GM12878 (cell line): ENCODE data around the gene SLC24A3. TPM values are rescaled to one million over a fixed set of nuclear protein-coding genes. Genes with fewer than 3 reads are reported as not detected.

Experiments used
- ATAC-seq: fragments of 200-7000 bp; cut with Tn5 transposase; 3 replicates; pipeline ENCODE4 v1.9.1; 2020; ENCODE audit warnings: mild to moderate bottlenecking, moderate library complexity
- BruUV-seq: library from RNA; stranded (reverse); fragments of 400-500 nt; replicated peaks from 2 replicates; lab custom pipeline; 2021; lab: Mats Ljungman, UMichigan
- CTCF ChIA-PET: fragments of 300-600 bp; sonication (Branson Sonifier 250); formaldehyde crosslinking; extraction: SDS; loops from one replicate; lab custom pipeline; 2021; ENCODE audit warnings: inconsistent platforms; lab: Yijun Ruan, JAX
- POLR2A ChIA-PET: fragments of 350-600 bp; formaldehyde crosslinking; extraction: SDS; loops from one replicate; lab custom pipeline; 2021; ENCODE audit warnings: inconsistent platforms; lab: Charles Lee
- RAD21 ChIA-PET: fragments of 300-600 bp; sonication (Branson Sonifier 250); formaldehyde crosslinking; loops from one replicate; lab custom pipeline; 2023; ENCODE audit warnings: antibody characterized with exemption; ENCODE audit not compliant: unreplicated experiment; lab: Charles Lee
- SMC1A ChIA-PET: fragments of 300-600 bp; sonication (Branson Sonifier 250); formaldehyde crosslinking; loops from one replicate; lab custom pipeline; 2023; ENCODE audit not compliant: unreplicated experiment, uncharacterized antibody; lab: Charles Lee
- DNase-seq: peaks from one replicate; pipeline ENCODE4 v3.0.0-alpha.2; 2011; ENCODE audit warnings: low read depth, low spot score
- FAIRE-seq: peaks from 3 replicates; lab custom pipeline; 2011; peaks lifted over from hg19 to GRCh38; lab: Jason Lieb, UNC
- H2AFZ ChIP-seq: 2 replicates; pipeline ENCODE4 v1.6.0; 2011; ENCODE audit warnings: low read depth, low read length, control low read depth; ENCODE audit not compliant: control insufficient read depth
- H3K27ac ChIP-seq: 2 replicates; pipeline ENCODE4 v1.5.1; 2011; ENCODE audit warnings: control low read depth; ENCODE audit not compliant: control insufficient read depth, insufficient read depth
- H3K27me3 ChIP-seq, 2 experiments: replicated peaks in 1 of 2; 2 replicates each; pipeline versions ENCODE4 v1.6.0 to v1.6.1; 2011; ENCODE audit warnings: low read length in 1 of 2; ENCODE audit not compliant: control insufficient read depth in 2 of 2, insufficient read depth in 2 of 2
- H3K36me3 ChIP-seq, 2 experiments: 2 replicates each; pipeline ENCODE4 v1.5.1; 2011; ENCODE audit warnings: low read length in 1 of 2; ENCODE audit not compliant: control insufficient read depth in 2 of 2, insufficient read depth in 2 of 2
- H3K4me1 ChIP-seq: 2 replicates; pipeline ENCODE4 v1.6.1; 2011; ENCODE audit warnings: mild to moderate bottlenecking, low read length, moderate library complexity, mixed read lengths; ENCODE audit not compliant: control insufficient read depth, insufficient read depth
- H3K4me2 ChIP-seq: 2 replicates; pipeline ENCODE4 v1.6.0; 2011; ENCODE audit warnings: control low read depth; ENCODE audit not compliant: control insufficient read depth, insufficient read depth
- H3K4me3 ChIP-seq: fragments of 200-600 bp; sonication (generic); 2 replicates; pipeline ENCODE4 v1.5.1; 2016
- H3K79me2 ChIP-seq: 2 replicates; pipeline ENCODE4 v1.6.0; 2011; ENCODE audit warnings: low read length; ENCODE audit not compliant: control insufficient read depth, insufficient read depth
- H3K9ac ChIP-seq: 2 replicates; pipeline ENCODE4 v1.8.0; 2011; ENCODE audit warnings: low read length, control low read depth, mixed read lengths; ENCODE audit not compliant: control insufficient read depth, insufficient read depth
- H3K9me3 ChIP-seq: replicated peaks from 3 replicates; pipeline ENCODE4 v1.5.1; 2011; ENCODE audit warnings: mild to moderate bottlenecking, low read length; ENCODE audit not compliant: control insufficient read depth, insufficient read depth
- H4K20me1 ChIP-seq: 2 replicates; pipeline ENCODE4 v1.6.0; 2011; ENCODE audit not compliant: control insufficient read depth, insufficient read depth
- ASH2L ChIP-seq: fragments of 300-600, 200-600 bp; sonication (generic); IDR thresholded peaks from 2 replicates; pipeline ENCODE4 v1.6.1; 2017; ENCODE audit warnings: low read depth, mild to moderate bottlenecking, borderline replicate concordance
- ATF2 ChIP-seq: IDR thresholded peaks from 2 replicates; pipeline ENCODE4 v1.6.1; 2012; ENCODE audit warnings: low read length, inconsistent platforms
- ATF3 ChIP-seq: IDR thresholded peaks from 2 replicates; pipeline ENCODE4 v1.6.1; 2011; ENCODE audit warnings: low read depth, mild to moderate bottlenecking, low read length, moderate library complexity, borderline replicate concordance; ENCODE audit errors: extremely low read depth
- BHLHE40 ChIP-seq, 2 experiments: fragments of 450-650 bp in 1 of 2; IDR thresholded peaks; 2 replicates each; pipeline ENCODE4 v1.6.1; 2011 to 2017; ENCODE audit warnings: low read depth in 2 of 2, borderline replicate concordance in 1 of 2, improper control_type of control experiment in 1 of 2, low read length in 1 of 2, mild to moderate bottlenecking in 1 of 2
- CBX5 ChIP-seq: sonication (generic); IDR thresholded peaks from 2 replicates; pipeline ENCODE4 v1.6.1; 2016; ENCODE audit warnings: low read depth, moderate library complexity, mild to moderate bottlenecking, inconsistent platforms
- ELK1 ChIP-seq: IDR thresholded peaks from 2 replicates; pipeline ENCODE4 v1.6.1; 2012; ENCODE audit warnings: low read depth, low read length, improper control_type of control experiment
- ESRRA ChIP-seq: IDR thresholded peaks from 2 replicates; pipeline ENCODE4 v1.6.1; 2012; ENCODE audit warnings: mild to moderate bottlenecking, low read length, improper control_type of control experiment
- MEF2B ChIP-seq: fragments of 450-650 bp; IDR thresholded peaks from 2 replicates; pipeline ENCODE4 v1.6.1; 2018; ENCODE audit warnings: mild to moderate bottlenecking, moderate library complexity; ENCODE audit not compliant: partially characterized antibody, poor library complexity, severe bottlenecking
- RELA ChIP-seq: fragments of 450-650 bp; IDR thresholded peaks from 2 replicates; pipeline ENCODE4 v1.8.0; 2014; ENCODE audit warnings: borderline replicate concordance; ENCODE audit not compliant: partially characterized antibody
- STAT1 ChIP-seq: fragments of 450-650 bp; conservative IDR thresholded peaks from 2 replicates; pipeline ENCODE4 v1.6.1; 2014; ENCODE audit warnings: antibody characterized with exemption, mild to moderate bottlenecking
- SUPT20H ChIP-seq: IDR thresholded peaks from 2 replicates; pipeline ENCODE4 v1.6.1; 2011; ENCODE audit warnings: low read depth, mild to moderate bottlenecking, low read length, moderate library complexity, borderline replicate concordance; ENCODE audit not compliant: control insufficient read depth
- WRNIP1 ChIP-seq: IDR thresholded peaks from 2 replicates; pipeline ENCODE4 v1.6.1; 2011; ENCODE audit warnings: low read depth, low read length, improper control_type of control experiment, borderline replicate concordance
- YBX1 ChIP-seq: fragments of 450-650 bp; IDR thresholded peaks from 2 replicates; pipeline ENCODE4 v1.6.1; 2016; ENCODE audit warnings: antibody characterized with exemption
- ZNF384 ChIP-seq: IDR thresholded peaks from 2 replicates; pipeline ENCODE4 v1.6.1; 2012; ENCODE audit warnings: low read depth, mild to moderate bottlenecking, low read length, improper control_type of control experiment, borderline replicate concordance
- ZSCAN29 ChIP-seq: fragments of 450-650 bp; IDR thresholded peaks from 2 replicates; pipeline ENCODE4 v1.6.1; 2017; ENCODE audit warnings: mild to moderate bottlenecking, moderate library complexity
- WGBS: methylation state at CpG from one replicate; pipeline ENCODE4 v1.1.6; 2016; ENCODE audit warnings: low lambda C conversion rate; ENCODE audit not compliant: insufficient replicate concordance, insufficient coverage; ENCODE audit errors: missing lambda C conversion rate; 5-methylcytosine and 5-hydroxymethylcytosine counted together
- in situ Hi-C: fragments of 300-500 bp; cut with MboI; formaldehyde crosslinking; loops from 9 replicates; pipeline ENCODE4 v1.14.3; 2018; ENCODE audit warnings: mixed read lengths
- intact Hi-C: fragments of 100-400 bp; cut with micrococcal nuclease; formaldehyde crosslinking; loops from one replicate; pipeline ENCODE4 v1.14.2; 2022; ENCODE audit not compliant: unreplicated experiment
- polyA plus RNA-seq, 11 experiments: library from polyadenylated mRNA; depleted of rRNA in 4 of 11; unstranded in 6 of 11; stranded (reverse) in 5 of 11; fragments of >200 nt; fragmentation: Nextera tagmentation in 4 of 11; fragmentation: Illumina TruSeq in 1 of 11; extraction: Ambion mirVana in 4 of 11; extraction: Trizol in 1 of 11; gene quantifications; 1 replicate in 1 of 11; 2 replicates in 10 of 11; pipeline versions ENCODE4 v1.2.1 to v1.2.3, GENCODE V29; 2011 to 2016; ENCODE audit warnings: inconsistent platforms in 2 of 11, missing spikeins in 2 of 11, low read depth in 1 of 11
- total RNA-seq, 4 experiments: library from RNA; depleted of rRNA in 3 of 4; stranded (reverse); fragments of >200 nt in 3 of 4; fragmentation: Illumina TruSeq in 1 of 4; extraction: Trizol in 1 of 4; gene quantifications; 2 replicates each; pipeline versions ENCODE4 v1.2.1 to v1.2.3, GENCODE V29; 2013 to 2021

The SLC24A3 gene
- total and polyA plus RNA-seq, 10 of the 15 experiments (the other 5 are each of a cell fraction or from before 2014, with no cell fraction given) = 0.04 TPM; not detected in 9

GRCh38 chr20:19725373-19725772 is 512.9 kb downstream of the SLC24A3 start:
- ChIA-PET SMC1A (interaction anchor here (1.0 to 4.5 kb wide), 4 partner anchors 11 to 26 kb away, joined by 3 to 23 read pairs (median 6); no protein-coding TSS in a partner anchor), POLR2A (interaction anchor here (0.5 kb wide), 1 partner anchor 11 kb away, joined by 4 read pairs; no protein-coding TSS in a partner anchor), RAD21 (no interaction called here)
- Histone ChIP-seq H3K4me2 (no peak overlapping the region), H3K9ac (no peak overlapping the region), H3K9me3 (no peaks in the 10 kb centered on the region), H3K27ac (no peak overlapping the region), H4K20me1 (no peaks in the 10 kb centered on the region), H3K4me3 (no peak overlapping the region)
- no peak for DNase-seq
- no TSS peak for BruUV-seq
- TF ChIP-seq BHLHE40 (IDR thresholded peaks at IDR 0.05; ENCODE audit: borderline replicate concordance in 1 of 2, low read depth in 2 of 2, low read length in 1 of 2) (no peak), ATF2 (no peak), CBX5 (no peak), ASH2L (no peak), MEF2B (no peak), WRNIP1 (no peak), ATF3 (no peak), ZNF384 (no peak), STAT1 (no peak), SUPT20H (no peak), ESRRA (no peak), ELK1 (no peak), RELA (no peak), ZSCAN29 (no peak), YBX1 (no peak)
- TF ChIP-seq, all 136 proteins: peak for 0
- H3K79me2 ChIP-seq = no peaks in the 10 kb centered on the region
- no peaks in the 10 kb centered on the region for H3K36me3 ChIP-seq
- FAIRE-seq (no peak), ATAC-seq (no peak)
- intact Hi-C loops = no loop called here
- 45% methylated on average over 4 of the region's 4 CpGs for WGBS
- no peaks in the 10 kb centered on the region; the same call in 1 of the 2 replicates for H3K4me1 ChIP-seq
- H3K27me3 ChIP-seq = no peaks in the 10 kb centered on the region
- CTCF ChIA-PET = no interaction called here
- H2AFZ ChIP-seq = no peak overlapping the region
- in situ Hi-C loops = no loop called here
